ENCODE data around the gene PRCC.

- TF ChIP-seq CTCF (conservative IDR thresholded peaks at IDR 0.05; ENCODE audit: low read length) = no peak
- TF ChIP-seq EZH2phosphoT487 (IDR thresholded peaks at IDR 0.05; ENCODE audit: borderline replicate concordance) = no peak
Measured at GRCh38 chr1:156813298-156813697, 46.0 kb downstream of the PRCC start.
